Measurements from ENCODE around the gene HYAL3. TPM values are rescaled to one million over a fixed set of nuclear protein-coding genes. Genes with fewer than 3 reads are reported as not detected.

HYAL3 gene
- total and polyA plus RNA-seq, 2 of the 8 experiments (the other 6 are each of a cell fraction or from before 2014, with no cell fraction given) = 3.2 to 12.2 TPM

- Histone ChIP-seq H3K14ac (ENCODE audit: insufficient read length) (no peak within 1 kb of the TSS), H3K9me3 (ENCODE audit: insufficient read depth in 2 of 2, low read depth in 1 of 2, low read length in 1 of 2) (no peaks in the 10 kb centered on the region), H4K91ac (replicated peaks; ENCODE audit: insufficient read length, low read length) (no peak within 1 kb of the TSS), H3K18ac (ENCODE audit: extremely low read depth, low read length) (no peak within 1 kb of the TSS), H2BK120ac (replicated peaks; ENCODE audit: low read depth, low read length) (no peak within 1 kb of the TSS), H2BK15ac (ENCODE audit: low read length) (peak within 1 kb of the TSS; percentile 61; the same call in 1 of the 2 replicates), H2BK20ac (ENCODE audit: low read length) (no peak within 1 kb of the TSS), H3K4ac (replicated peaks; ENCODE audit: insufficient read length, low read depth, low read length) (no peak within 1 kb of the TSS), H4K8ac (ENCODE audit: extremely low read depth, insufficient read depth, low read length) (peak within 1 kb of the TSS; percentile 94; the same call in 1 of the 2 replicates), H4K5ac (ENCODE audit: insufficient read length, low read depth, low read length) (peak within 1 kb of the TSS; percentile 58), H3K27ac (ENCODE audit: low read depth, low read length) (peak within 1 kb of the TSS; percentile 49; the same call in 1 of the 2 replicates), H4K20me1 (replicated peaks in 1 of 2; ENCODE audit: control insufficient read depth in 1 of 2, insufficient read depth in 2 of 2, low read length in 2 of 2) (peaks cover 6 to 8% of the 10 kb centered on the region in 2 experiments), H3K56ac (replicated peaks; ENCODE audit: insufficient read length, low read depth, low read length) (peak within 1 kb of the TSS; percentile 42), H3K36me3 (ENCODE audit: control insufficient read depth in 2 of 4, insufficient read depth in 4 of 4, low read length in 3 of 4) (peaks cover 11 to 31% (median 23%) of the 10 kb centered on the region in 4 experiments; a peak in 7 of 8 replicates), H3K4me2 (ENCODE audit: insufficient read depth in 1 of 2, low read depth in 2 of 2, low read length in 2 of 2) (peak within 1 kb of the TSS; percentile 72 to 98), H2BK12ac (ENCODE audit: low read depth, low read length) (no peak within 1 kb of the TSS), H2AK5ac (ENCODE audit: low read depth, low read length) (no peak within 1 kb of the TSS), H3K79me1 (ENCODE audit: low read depth, low read length) (peaks cover 5% of the 10 kb centered on the region; the same call in 1 of the 2 replicates), H3K27me3 (replicated peaks in 1 of 4; ENCODE audit: control insufficient read depth in 3 of 4, extremely low read depth in 1 of 4, insufficient read depth in 3 of 4, low read length in 3 of 4) (no peaks in the 10 kb centered on the region), H3K23me2 (ENCODE audit: low read depth, low read length) (peaks cover 11% of the 10 kb centered on the region; the same call in 1 of the 2 replicates), H3K4me3 (ENCODE audit: extremely low read depth in 1 of 4, insufficient read depth in 2 of 4, low read depth in 3 of 4, low read length in 4 of 4) (peak within 1 kb of the TSS; percentile 52 to 97 (median 90)), H3K9ac (replicated peaks in 1 of 4; ENCODE audit: extremely low read depth in 1 of 4, low read depth in 3 of 4, low read length in 3 of 4) (peak within 1 kb of the TSS; percentile 65 to 74 (median 72)), H2BK5ac (ENCODE audit: low read depth, low read length) (peak within 1 kb of the TSS; percentile 44; the same call in 1 of the 2 replicates), H3K4me1 (replicated peaks in 1 of 4; ENCODE audit: control insufficient read depth in 3 of 4, insufficient read depth in 4 of 4, low read length in 3 of 4) (peaks cover 0 to 19% (median 7%) of the 10 kb centered on the region in 4 experiments; a peak in 6 of 7 replicates), H2AFZ (ENCODE audit: low read length) (peak within 1 kb of the TSS; percentile 71), H3K23ac (ENCODE audit: insufficient read length) (no peak within 1 kb of the TSS), H3K79me2 (ENCODE audit: control insufficient read depth in 1 of 2, insufficient read depth in 2 of 2, low read length in 2 of 2) (peaks cover 0 to 11% of the 10 kb centered on the region in 2 experiments; a peak in 2 of 4 replicates)
- FAIRE-seq (no peak), DNase-seq (ENCODE audit: low read depth in 1 of 2, low spot score in 2 of 2) (peak; percentile 82 to 96)
- ChIA-PET POLR2A (ENCODE audit: partially characterized antibody) (interaction anchor here (0.6 to 6.4 kb wide), 13 partner anchors 8 to 172 kb away, joined by 3 to 36 read pairs (median 4); partner anchors contain the start of genes HYAL1, HYAL2, IFRD2 and RASSF1), CTCF (ENCODE audit: partially characterized antibody) (interaction anchor here (0.7 to 7.5 kb wide), 13 partner anchors 9 to 291 kb away, joined by 3 to 75 read pairs (median 3); partner anchors contain the start of genes HYAL3, LSMEM2 and NAA80)
- WGBS, 2 experiments (ENCODE audit: extremely low coverage in 1 of 2, insufficient coverage in 1 of 2, insufficient read length in 1 of 2, insufficient replicate concordance in 2 of 2, low coverage in 1 of 2, low lambda C conversion rate in 2 of 2, missing lambda C conversion rate in 1 of 2) = 7% methylated on average over 50 of the region's 55 CpGs; no CpG with 5 or more reads in 1 of the 2 experiments
- TF ChIP-seq POLR2A (IDR thresholded peaks at IDR 0.05; ENCODE audit: control extremely low read depth in 1 of 2, low read depth in 2 of 2, low read length in 2 of 2) = peak in 1 of 2 experiments; percentile 82; a peak in 1 of 3 replicates
- TF ChIP-seq ASH2L (IDR thresholded peaks at IDR 0.05; ENCODE audit: low read length) = peak; percentile 60
- TF ChIP-seq KDM4A (IDR thresholded peaks at IDR 0.05; ENCODE audit: low read depth, low read length, severe bottlenecking) = peak; percentile 88
- peak; percentile 67; the same call in 1 of the 2 replicates for TF ChIP-seq KDM5A (IDR thresholded peaks at IDR 0.05; ENCODE audit: low read length)
- TF ChIP-seq SIX5 (IDR thresholded peaks at IDR 0.05; ENCODE audit: low read depth, low read length) = no peak
- TF ChIP-seq SAP30 (IDR thresholded peaks at IDR 0.05; ENCODE audit: insufficient read depth, insufficient replicate concordance, low read length) = peak; percentile 27
- TF ChIP-seq BCL11A (IDR thresholded peaks at IDR 0.05; ENCODE audit: low read depth in 2 of 2, low read length in 2 of 2) = no peak
- peak; percentile 40 to 76; a peak in 1 of 4 replicates for TF ChIP-seq SIN3A (conservative IDR thresholded peaks at IDR 0.05 in 1 of 2, IDR thresholded peaks at IDR 0.05 in 1 of 2; ENCODE audit: low read depth in 1 of 2, low read length in 2 of 2)
- TF ChIP-seq TAF7 (optimal IDR thresholded peaks at IDR 0.05; ENCODE audit: borderline replicate concordance, low read depth, low read length) = peak; percentile 31
- peak; percentile 84 for TF ChIP-seq TAF1 (IDR thresholded peaks at IDR 0.05; ENCODE audit: low read depth, low read length)
- peak; percentile 62; the same call in 1 of the 2 replicates for TF ChIP-seq RBBP5 (IDR thresholded peaks at IDR 0.05; ENCODE audit: borderline replicate concordance, low read depth, low read length)
Measured at GRCh38 chr3:50327943-50328691, 28.9 kb upstream of the HYAL3 start, which contains the start of gene TUSC2. Gene TUSC2 (minus strand): TSS chr3:50328223. CDS start chr3:50328099, 124 bp downstream.

Measured in H1 (cell line).